CD4-positive, CD25-positive, alpha-beta regulatory T cell (primary cell): ENCODE measurements around the gene KMT5C. TPM values are rescaled to one million over a fixed set of nuclear protein-coding genes. Genes with fewer than 3 reads are reported as not detected.
A peak's percentile ranks its signal among the peaks of the same experiment; 100 is the strongest.

Experiments
- ATAC-seq, 2 donors: fragments of 150-1000 bp; cut with Tn5 transposase; one replicate each; pipeline ENCODE4 v1.10.0; 2021; ENCODE audit warnings: low read depth in 2 of 2, moderate number of reproducible peaks in 2 of 2, moderate library complexity in 1 of 2
- DNase-seq, 3 donors: peaks; one replicate each; pipeline versions ENCODE4 v3.0.0 to v3.0.0-alpha.2; 2012 to 2022; ENCODE audit warnings: mixed read lengths in 1 of 3
- H3K27ac ChIP-seq: one replicate; pipeline ENCODE4 v1.7.0; 2013; ENCODE audit warnings: mild to moderate bottlenecking, low read length; ENCODE audit not compliant: insufficient read depth, poor library complexity, severe bottlenecking
- H3K27me3 ChIP-seq: one replicate; pipeline ENCODE4 v1.7.0; 2013; ENCODE audit warnings: low read length; ENCODE audit not compliant: control insufficient read depth, insufficient read depth
- H3K36me3 ChIP-seq: one replicate; pipeline ENCODE4 v1.7.0; 2013; ENCODE audit warnings: mild to moderate bottlenecking, low read length, moderate library complexity; ENCODE audit not compliant: control insufficient read depth, insufficient read depth
- H3K4me1 ChIP-seq: 2 replicates; pipeline ENCODE4 v1.7.0; 2013; ENCODE audit warnings: mild to moderate bottlenecking, low read length; ENCODE audit not compliant: insufficient read depth, control insufficient read depth, poor library complexity, severe bottlenecking
- H3K4me3 ChIP-seq: one replicate; pipeline ENCODE4 v1.7.0; 2013; ENCODE audit warnings: low read depth, mild to moderate bottlenecking, low read length, moderate library complexity
- H3K9me3 ChIP-seq, 2 experiments: 1 replicate in 1 of 2; 2 replicates in 1 of 2; pipeline ENCODE4 v1.7.0; 2013; ENCODE audit warnings: low read length in 2 of 2, mild to moderate bottlenecking in 1 of 2, moderate library complexity in 1 of 2; ENCODE audit not compliant: control insufficient read depth in 2 of 2
- H3K27ac Mint-ChIP-seq, 3 donors: one replicate each; pipeline ENCODE4 v1.8.0; 2020 to 2022; ENCODE audit warnings: mild to moderate bottlenecking in 3 of 3, mixed read lengths in 3 of 3, moderate library complexity in 2 of 3
- H3K27me3 Mint-ChIP-seq: one replicate; pipeline ENCODE4 v1.8.0; 2022; ENCODE audit warnings: mild to moderate bottlenecking, mixed read lengths
- H3K36me3 Mint-ChIP-seq: one replicate; pipeline ENCODE4 v1.8.0; 2020; ENCODE audit warnings: mixed read lengths
- H3K4me1 Mint-ChIP-seq, 4 donors: one replicate each; pipeline ENCODE4 v1.8.0; 2020 to 2022; ENCODE audit warnings: mixed read lengths in 4 of 4, mild to moderate bottlenecking in 1 of 4
- H3K4me3 Mint-ChIP-seq, 4 donors: one replicate each; pipeline ENCODE4 v1.8.0; 2020 to 2022; ENCODE audit warnings: mild to moderate bottlenecking in 4 of 4, mixed read lengths in 4 of 4, moderate library complexity in 3 of 4
- H3K9me3 Mint-ChIP-seq, 7 donors: one replicate each; pipeline ENCODE4 v1.8.0; 2020 to 2022; ENCODE audit warnings: mixed read lengths in 7 of 7, mild to moderate bottlenecking in 3 of 7, moderate library complexity in 2 of 7
- polyA plus RNA-seq, 4 donors: library from polyadenylated mRNA; unstranded; fragments of 300-500 nt; fragmentation: Illumina TruSeq; gene quantifications; one replicate each; pipeline ENCODE4 v1.2.3, GENCODE V29; 2021
- total RNA-seq: library from RNA; stranded (reverse); gene quantifications from one replicate; pipeline ENCODE4 v1.2.3, GENCODE V29; 2022

The KMT5C gene
- total and polyA plus RNA-seq, 5 donors from 2014 or later, result 0.98 to 69.6 (median 1.2) TPM

DNA sequence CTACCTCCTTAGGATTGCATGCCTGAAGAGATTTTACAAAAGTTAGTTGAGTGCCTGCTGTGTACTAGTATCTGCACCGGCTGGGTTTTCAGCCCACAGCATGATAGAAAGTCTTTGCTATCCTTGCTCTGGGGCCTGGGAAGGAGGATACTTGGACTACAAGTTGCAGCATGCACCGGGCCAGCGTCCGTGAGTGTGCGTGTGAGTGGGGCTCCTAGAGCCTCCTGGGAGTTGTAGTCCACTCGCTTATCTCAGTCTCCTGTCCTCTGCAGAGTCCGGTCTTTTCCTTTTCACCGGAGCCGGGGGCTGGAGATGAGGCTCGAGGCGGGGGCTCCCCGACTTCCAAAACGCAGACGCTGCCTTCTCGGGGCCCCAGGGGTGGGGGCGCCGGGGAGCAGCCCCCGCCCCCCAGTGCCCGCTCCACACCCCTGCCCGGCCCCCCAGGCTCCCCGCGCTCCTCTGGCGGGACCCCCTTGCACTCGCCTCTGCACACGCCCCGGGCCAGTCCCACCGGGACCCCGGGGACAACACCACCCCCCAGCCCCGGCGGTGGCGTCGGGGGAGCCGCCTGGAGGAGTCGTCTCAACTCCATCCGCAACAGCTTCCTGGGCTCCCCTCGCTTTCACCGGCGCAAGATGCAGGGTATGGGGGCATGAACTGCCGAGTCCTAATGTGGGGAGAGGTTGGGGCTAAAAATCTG, 35.2 kb upstream of the KMT5C start:
- peaks cover 4% of the 10 kb centered on the region for H3K27me3 Mint-ChIP-seq
- peaks cover 0 to 11% (median 6%) of the 10 kb centered on the region in 4 donors for H3K4me1 Mint-ChIP-seq
- ATAC-seq (no peak), DNase-seq (peak in 1 of 3 donors; percentile 57)
- H3K36me3 Mint-ChIP-seq, result no peaks in the 10 kb centered on the region
- Histone ChIP-seq H3K36me3 (no peaks in the 10 kb centered on the region), H3K4me1 (peaks cover 12% of the 10 kb centered on the region), H3K4me3 (no peak overlapping the region), H3K27me3 (no peaks in the 10 kb centered on the region), H3K27ac (no peak overlapping the region), H3K9me3 (no peaks in the 10 kb centered on the region)
- H3K27ac Mint-ChIP-seq, result no peak overlapping the region
- H3K9me3 Mint-ChIP-seq, result no peaks in the 10 kb centered on the region
- no peak overlapping the region for H3K4me3 Mint-ChIP-seq

DNA sequence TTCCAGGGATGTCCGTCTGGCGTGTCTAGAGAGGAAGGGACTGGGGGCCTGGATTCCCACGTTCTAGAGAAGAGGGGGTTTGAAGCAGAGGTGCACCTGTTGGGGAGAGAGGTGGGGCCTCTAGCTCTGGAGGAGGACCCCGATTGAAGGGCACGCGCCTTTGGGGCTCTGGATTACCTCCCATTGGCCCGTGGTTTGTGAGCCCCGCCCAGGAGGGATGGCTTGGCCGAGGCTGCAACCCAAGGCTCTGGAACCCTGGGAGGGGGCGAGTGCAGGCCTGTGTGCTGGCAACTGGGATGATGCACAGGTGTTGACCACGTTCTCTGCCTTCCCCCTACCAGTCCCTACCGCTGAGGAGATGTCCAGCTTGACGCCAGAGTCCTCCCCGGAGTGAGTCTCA, 34.7 kb upstream of the KMT5C start:
- no peak overlapping the region for H3K27ac Mint-ChIP-seq
- H3K4me3 Mint-ChIP-seq, result peak overlapping the region in 2 of 4 donors; percentile 63 to 88

DNA sequence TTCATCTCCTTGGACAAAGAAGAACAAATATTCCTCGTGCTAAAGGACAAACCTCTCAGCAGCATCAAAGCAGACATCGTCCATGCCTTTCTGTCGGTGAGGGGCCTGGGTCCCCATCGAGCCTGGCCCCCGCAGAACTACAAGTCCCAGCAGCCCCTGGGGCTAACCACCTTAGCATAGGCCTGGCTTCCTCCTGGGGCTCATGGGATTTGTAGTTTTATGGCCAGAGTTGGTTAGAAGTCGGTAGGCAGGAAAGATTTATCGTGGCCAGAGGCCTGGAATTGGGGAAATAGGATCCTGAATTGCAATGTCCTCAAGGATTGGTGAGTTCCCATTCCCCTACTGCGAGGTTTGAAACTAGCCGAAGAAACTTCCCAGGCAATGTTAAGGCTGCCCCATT, 34.2 kb upstream of the KMT5C start:
- peak; percentile 50 to 52 for ATAC-seq

More for the DNA sequence above, 34.7 kb upstream of the KMT5C start:
- H3K9me3 ChIP-seq, result no peaks in the 10 kb centered on the region
- no peaks in the 10 kb centered on the region for H3K36me3 ChIP-seq
- Mint-ChIP-seq H3K36me3 (no peaks in the 10 kb centered on the region), H3K4me1 (peaks cover 0 to 11% (median 6%) of the 10 kb centered on the region in 4 donors), H3K9me3 (no peaks in the 10 kb centered on the region), H3K27me3 (peaks cover 4% of the 10 kb centered on the region)
- no peak for ATAC-seq
- H3K27ac ChIP-seq, result no peak overlapping the region
- H3K4me1 ChIP-seq, result peaks cover 12% of the 10 kb centered on the region
- DNase-seq, result no peak
- H3K27me3 ChIP-seq, result no peaks in the 10 kb centered on the region
- H3K4me3 ChIP-seq, result no peak overlapping the region

DNA sequence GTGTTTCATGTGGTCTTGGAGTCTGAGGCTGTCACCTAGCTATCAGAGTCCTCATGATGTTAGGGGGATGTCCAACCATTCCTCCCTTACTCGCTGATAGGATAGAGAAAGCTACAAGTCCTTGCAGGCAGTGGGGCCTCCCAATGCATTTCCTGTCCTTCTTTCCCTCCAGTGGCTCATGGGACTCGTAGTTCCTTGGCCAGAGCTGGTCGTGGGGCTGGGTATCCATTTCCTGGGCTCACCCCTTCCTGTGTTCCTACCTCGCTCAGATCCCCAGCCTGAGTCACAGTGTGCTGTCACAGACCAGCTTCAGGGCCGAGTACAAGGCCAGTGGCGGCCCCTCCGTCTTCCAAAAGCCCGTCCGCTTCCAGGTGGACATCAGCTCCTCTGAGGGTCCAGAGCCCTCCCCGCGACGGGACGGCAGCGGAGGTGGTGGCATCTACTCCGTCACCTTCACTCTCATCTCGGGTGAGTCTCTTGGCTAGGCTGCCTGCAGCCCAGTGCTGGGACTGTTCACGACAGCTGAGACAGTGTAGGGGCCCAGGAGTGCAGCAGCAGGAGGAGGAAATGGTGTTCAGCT, 33.6 kb upstream of the KMT5C start:
- DNase-seq (no peak), ATAC-seq (no peak)
- peaks cover 0 to 11% (median 6%) of the 10 kb centered on the region in 4 donors for H3K4me1 Mint-ChIP-seq
- no peaks in the 10 kb centered on the region for H3K27me3 ChIP-seq
- H3K9me3 Mint-ChIP-seq, result no peaks in the 10 kb centered on the region
- no peaks in the 10 kb centered on the region for H3K36me3 ChIP-seq
- H3K9me3 ChIP-seq, result no peaks in the 10 kb centered on the region
- peaks cover 12% of the 10 kb centered on the region for H3K4me1 ChIP-seq
- H3K27ac Mint-ChIP-seq, result no peak overlapping the region
- H3K4me3 Mint-ChIP-seq, result no peak overlapping the region
- H3K36me3 Mint-ChIP-seq, result no peaks in the 10 kb centered on the region
- H3K27ac ChIP-seq, result no peak overlapping the region
- peaks cover 4% of the 10 kb centered on the region for H3K27me3 Mint-ChIP-seq
- H3K4me3 ChIP-seq, result no peak overlapping the region

More for the DNA sequence above, 34.2 kb upstream of the KMT5C start:
- H3K27me3 Mint-ChIP-seq, result peaks cover 4% of the 10 kb centered on the region
- no peaks in the 10 kb centered on the region for H3K9me3 Mint-ChIP-seq
- Histone ChIP-seq H3K27ac (no peak overlapping the region), H3K4me3 (no peak overlapping the region), H3K36me3 (no peaks in the 10 kb centered on the region), H3K9me3 (no peaks in the 10 kb centered on the region), H3K4me1 (peaks cover 12% of the 10 kb centered on the region), H3K27me3 (no peaks in the 10 kb centered on the region)
- H3K4me1 Mint-ChIP-seq, result peaks cover 0 to 11% (median 6%) of the 10 kb centered on the region in 4 donors
- H3K36me3 Mint-ChIP-seq, result no peaks in the 10 kb centered on the region
- H3K27ac Mint-ChIP-seq, result no peak overlapping the region
- H3K4me3 Mint-ChIP-seq, result peak overlapping the region in 2 of 4 donors; percentile 63 to 88
- peak; percentile 35 to 59 (median 58) for DNase-seq

DNA sequence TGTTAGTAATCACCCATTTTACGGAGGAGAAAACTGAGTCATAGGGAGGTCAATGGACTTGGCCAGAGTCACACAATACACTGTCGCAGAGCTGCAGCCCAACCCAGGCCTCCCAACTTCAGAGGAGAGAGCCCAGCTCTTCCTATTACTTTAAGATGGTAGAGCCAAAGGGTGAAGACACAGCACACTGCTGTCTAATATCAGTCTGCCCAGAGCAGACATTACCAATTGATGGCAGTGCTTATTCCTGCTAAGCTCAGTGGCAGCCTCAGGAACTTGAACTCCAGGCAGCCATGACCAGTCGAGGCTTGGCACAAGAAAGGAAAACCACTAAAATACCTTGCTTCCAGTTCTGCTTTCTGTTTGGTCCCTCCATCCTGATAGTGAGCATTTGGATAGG, 33.0 kb upstream of the KMT5C start:
- DNase-seq (no peak), ATAC-seq (no peak)
- H3K9me3 Mint-ChIP-seq, result no peaks in the 10 kb centered on the region
- Histone ChIP-seq H3K4me3 (no peak overlapping the region), H3K9me3 (no peaks in the 10 kb centered on the region), H3K27me3 (no peaks in the 10 kb centered on the region), H3K4me1 (peaks cover 6% of the 10 kb centered on the region), H3K27ac (no peak overlapping the region), H3K36me3 (no peaks in the 10 kb centered on the region)
- H3K27ac Mint-ChIP-seq, result no peak overlapping the region
- H3K4me1 Mint-ChIP-seq, result peaks cover 0 to 8% (median 4%) of the 10 kb centered on the region in 4 donors
- H3K36me3 Mint-ChIP-seq, result no peaks in the 10 kb centered on the region
- no peak overlapping the region for H3K4me3 Mint-ChIP-seq
- H3K27me3 Mint-ChIP-seq, result peaks cover 4% of the 10 kb centered on the region

DNA sequence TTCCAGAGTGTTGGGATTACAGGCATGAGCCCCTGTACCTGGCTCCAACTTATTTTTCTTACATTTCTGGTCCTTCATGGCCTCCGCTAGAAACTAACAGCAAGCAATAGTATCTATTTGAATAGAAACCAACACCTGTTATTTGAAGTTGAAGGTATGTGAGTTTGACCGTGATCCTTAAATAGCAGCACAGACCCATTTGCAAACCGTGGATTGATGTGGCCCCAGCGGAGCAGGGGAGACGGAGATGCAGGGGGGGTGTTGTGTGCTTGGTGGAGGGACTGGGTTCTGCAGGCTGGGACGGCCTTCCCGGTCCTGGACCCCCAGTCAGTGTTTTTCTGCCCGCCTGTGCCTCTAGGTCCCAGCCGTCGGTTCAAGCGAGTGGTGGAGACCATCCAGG, 31.4 kb upstream of the KMT5C start:
- Histone ChIP-seq H3K4me3 (no peak overlapping the region), H3K4me1 (no peaks in the 10 kb centered on the region), H3K36me3 (no peaks in the 10 kb centered on the region), H3K27me3 (no peaks in the 10 kb centered on the region), H3K9me3 (no peaks in the 10 kb centered on the region), H3K27ac (no peak overlapping the region)
- peaks cover 4% of the 10 kb centered on the region for H3K27me3 Mint-ChIP-seq
- DNase-seq (no peak), ATAC-seq (no peak)
- H3K9me3 Mint-ChIP-seq, result no peaks in the 10 kb centered on the region
- no peaks in the 10 kb centered on the region for H3K36me3 Mint-ChIP-seq
- peaks cover 0 to 3% (median 0%) of the 10 kb centered on the region in 4 donors for H3K4me1 Mint-ChIP-seq
- no peak overlapping the region for H3K27ac Mint-ChIP-seq
- H3K4me3 Mint-ChIP-seq, result no peak overlapping the region

DNA sequence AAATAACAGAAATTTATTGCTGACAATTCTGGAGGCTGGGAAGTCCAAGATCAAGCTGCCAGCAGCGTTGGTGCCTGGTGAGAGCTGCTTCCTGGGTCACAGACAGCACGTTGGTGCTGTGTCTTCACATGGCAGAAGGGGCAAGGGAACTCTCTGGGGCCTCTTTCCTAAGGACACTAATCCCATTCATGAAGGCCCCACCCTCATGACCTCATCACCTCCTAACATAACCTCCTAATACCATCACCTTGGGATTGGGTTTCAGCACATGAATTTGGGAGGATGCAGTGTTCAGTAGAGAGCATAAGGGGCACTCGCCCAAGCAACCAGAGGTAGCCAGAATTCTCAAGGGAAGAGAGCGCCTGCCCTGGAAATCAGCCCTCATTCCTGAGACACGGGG, 30.2 kb upstream of the KMT5C start:
- Mint-ChIP-seq H3K4me1 (peaks cover 0 to 3% (median 0%) of the 10 kb centered on the region in 4 donors), H3K9me3 (no peaks in the 10 kb centered on the region), H3K4me3 (no peak overlapping the region), H3K27ac (no peak overlapping the region), H3K36me3 (no peaks in the 10 kb centered on the region), H3K27me3 (peaks cover 5% of the 10 kb centered on the region)
- Histone ChIP-seq H3K9me3 (no peaks in the 10 kb centered on the region), H3K27ac (no peak overlapping the region), H3K4me3 (no peak overlapping the region), H3K36me3 (no peaks in the 10 kb centered on the region), H3K27me3 (no peaks in the 10 kb centered on the region), H3K4me1 (no peaks in the 10 kb centered on the region)
- no peak for ATAC-seq
- DNase-seq, result no peak

DNA sequence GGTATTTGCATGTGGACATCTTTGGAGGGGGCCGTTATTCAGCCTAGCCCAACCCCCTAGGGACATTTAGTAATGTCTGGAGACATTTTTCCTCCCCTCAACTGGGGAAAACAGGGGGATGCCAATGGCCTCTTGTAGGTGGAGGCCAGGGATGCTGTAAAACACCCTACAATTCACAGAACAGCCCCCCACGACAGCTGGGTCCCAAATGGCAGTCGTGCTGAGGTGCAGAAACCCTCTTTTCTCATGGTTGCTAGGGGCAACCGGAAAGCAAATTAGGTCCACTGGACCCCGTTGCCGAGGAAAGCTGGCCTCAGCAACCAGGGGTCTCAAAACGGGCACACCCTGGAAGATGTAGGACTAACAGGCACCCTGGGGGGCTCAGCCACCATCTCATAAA, 29.2 kb upstream of the KMT5C start:
- no peak for ATAC-seq
- no peak overlapping the region for H3K27ac ChIP-seq
- no peaks in the 10 kb centered on the region for H3K27me3 ChIP-seq
- no peaks in the 10 kb centered on the region for H3K36me3 Mint-ChIP-seq
- H3K4me3 Mint-ChIP-seq, result no peak overlapping the region
- no peaks in the 10 kb centered on the region for H3K4me1 ChIP-seq
- peaks cover 0 to 1% (median 0%) of the 10 kb centered on the region in 4 donors for H3K4me1 Mint-ChIP-seq
- H3K36me3 ChIP-seq, result no peaks in the 10 kb centered on the region
- H3K27me3 Mint-ChIP-seq, result peaks cover 5% of the 10 kb centered on the region
- no peaks in the 10 kb centered on the region for H3K9me3 ChIP-seq
- no peak for DNase-seq
- H3K27ac Mint-ChIP-seq, result no peak overlapping the region
- no peak overlapping the region for H3K4me3 ChIP-seq
- no peaks in the 10 kb centered on the region for H3K9me3 Mint-ChIP-seq
